ENCODE results near the gene MAP3K5.
"Not testable (repeated sequence)": the region's sequence is repeated elsewhere in the genome, so short reads cannot be mapped to it uniquely, and the experiment has no call there.

MAP3K5 gene, protein sequence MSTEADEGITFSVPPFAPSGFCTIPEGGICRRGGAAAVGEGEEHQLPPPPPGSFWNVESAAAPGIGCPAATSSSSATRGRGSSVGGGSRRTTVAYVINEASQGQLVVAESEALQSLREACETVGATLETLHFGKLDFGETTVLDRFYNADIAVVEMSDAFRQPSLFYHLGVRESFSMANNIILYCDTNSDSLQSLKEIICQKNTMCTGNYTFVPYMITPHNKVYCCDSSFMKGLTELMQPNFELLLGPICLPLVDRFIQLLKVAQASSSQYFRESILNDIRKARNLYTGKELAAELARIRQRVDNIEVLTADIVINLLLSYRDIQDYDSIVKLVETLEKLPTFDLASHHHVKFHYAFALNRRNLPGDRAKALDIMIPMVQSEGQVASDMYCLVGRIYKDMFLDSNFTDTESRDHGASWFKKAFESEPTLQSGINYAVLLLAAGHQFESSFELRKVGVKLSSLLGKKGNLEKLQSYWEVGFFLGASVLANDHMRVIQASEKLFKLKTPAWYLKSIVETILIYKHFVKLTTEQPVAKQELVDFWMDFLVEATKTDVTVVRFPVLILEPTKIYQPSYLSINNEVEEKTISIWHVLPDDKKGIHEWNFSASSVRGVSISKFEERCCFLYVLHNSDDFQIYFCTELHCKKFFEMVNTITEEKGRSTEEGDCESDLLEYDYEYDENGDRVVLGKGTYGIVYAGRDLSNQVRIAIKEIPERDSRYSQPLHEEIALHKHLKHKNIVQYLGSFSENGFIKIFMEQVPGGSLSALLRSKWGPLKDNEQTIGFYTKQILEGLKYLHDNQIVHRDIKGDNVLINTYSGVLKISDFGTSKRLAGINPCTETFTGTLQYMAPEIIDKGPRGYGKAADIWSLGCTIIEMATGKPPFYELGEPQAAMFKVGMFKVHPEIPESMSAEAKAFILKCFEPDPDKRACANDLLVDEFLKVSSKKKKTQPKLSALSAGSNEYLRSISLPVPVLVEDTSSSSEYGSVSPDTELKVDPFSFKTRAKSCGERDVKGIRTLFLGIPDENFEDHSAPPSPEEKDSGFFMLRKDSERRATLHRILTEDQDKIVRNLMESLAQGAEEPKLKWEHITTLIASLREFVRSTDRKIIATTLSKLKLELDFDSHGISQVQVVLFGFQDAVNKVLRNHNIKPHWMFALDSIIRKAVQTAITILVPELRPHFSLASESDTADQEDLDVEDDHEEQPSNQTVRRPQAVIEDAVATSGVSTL (N-terminal part only)

GRCh38 chr6:136792410-136793262 is at the start of gene MAP3K5:
Gene MAP3K5, minus strand, starts transcription at chr6:136792477. Its CDS starts 320 bp downstream, at chr6:136792157.
- peak; percentile 97 for DNase-seq

GRCh38 chr6:136840276-136841001 is 48.2 kb upstream of the MAP3K5 start:
- DNase-seq: no peak

GRCh38 chr6:136831873-136832562 is 39.7 kb upstream of the MAP3K5 start:
- DNase-seq: no peak

GRCh38 chr6:136826216-136826615 is 33.9 kb upstream of the MAP3K5 start:
- DNase-seq: no peak

GRCh38 chr6:136823128-136823660 is 30.9 kb upstream of the MAP3K5 start:
- peak; percentile 22 for DNase-seq

DNA sequence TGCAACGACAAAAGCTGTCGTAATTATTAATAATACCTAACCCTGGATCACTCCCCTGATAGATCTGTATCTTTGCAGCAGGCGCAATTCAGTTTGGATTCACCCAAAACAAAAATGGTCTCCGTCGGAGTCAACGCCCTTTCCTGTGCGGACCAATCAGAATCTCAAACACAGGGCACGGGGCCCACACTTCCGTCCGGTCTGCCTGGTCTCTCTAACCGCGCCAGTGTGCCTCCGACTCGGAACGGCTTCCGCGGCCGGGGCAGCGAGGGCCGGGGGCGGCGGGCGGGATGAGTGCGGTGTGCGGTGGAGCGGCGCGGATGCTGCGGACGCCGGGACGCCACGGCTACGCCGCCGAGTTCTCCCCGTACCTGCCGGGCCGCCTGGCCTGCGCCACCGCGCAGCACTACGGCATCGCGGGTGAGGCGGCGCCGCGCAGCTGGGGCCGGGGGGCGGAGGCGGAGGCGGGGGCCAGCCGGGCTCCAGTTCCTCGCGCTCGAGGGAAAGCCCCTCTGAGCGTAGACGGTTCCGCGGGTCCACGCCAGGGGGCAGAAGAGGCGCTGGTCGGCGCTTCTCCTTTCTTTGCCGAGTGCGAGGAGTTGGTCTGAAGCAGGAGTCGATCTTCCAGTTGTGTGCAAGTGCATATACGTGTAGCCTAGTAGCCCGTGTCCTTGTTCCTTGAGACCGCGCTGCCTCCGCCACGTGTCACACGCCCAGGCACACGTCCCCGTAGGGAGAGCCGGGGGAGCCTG is 30.3 kb upstream of the MAP3K5 start, which contains the start of gene PEX7:
TSS of gene PEX7 (plus strand) at position 217 of the 752 bp plus-strand sequence. CDS start at position 291, 74 bp downstream.
- peak; percentile 92 for DNase-seq

DNA sequence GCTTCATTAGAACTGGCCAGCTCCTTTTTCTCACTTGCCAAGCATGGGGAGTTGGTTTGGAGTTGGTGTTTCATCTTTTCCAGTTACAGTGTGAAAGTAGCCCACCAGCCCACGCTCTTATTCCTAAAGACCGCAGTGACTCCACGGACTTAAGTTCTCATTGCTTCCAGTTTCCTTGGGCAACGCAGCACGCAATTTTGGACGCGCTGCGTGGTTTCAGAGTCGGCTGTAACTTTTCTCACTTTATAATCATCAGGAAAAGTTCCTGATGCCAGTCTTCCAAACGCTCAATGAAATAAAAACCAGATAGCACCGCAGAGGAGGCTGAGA is 29.7 kb upstream of the MAP3K5 start:
- DNase-seq: peak; percentile 45

DNA sequence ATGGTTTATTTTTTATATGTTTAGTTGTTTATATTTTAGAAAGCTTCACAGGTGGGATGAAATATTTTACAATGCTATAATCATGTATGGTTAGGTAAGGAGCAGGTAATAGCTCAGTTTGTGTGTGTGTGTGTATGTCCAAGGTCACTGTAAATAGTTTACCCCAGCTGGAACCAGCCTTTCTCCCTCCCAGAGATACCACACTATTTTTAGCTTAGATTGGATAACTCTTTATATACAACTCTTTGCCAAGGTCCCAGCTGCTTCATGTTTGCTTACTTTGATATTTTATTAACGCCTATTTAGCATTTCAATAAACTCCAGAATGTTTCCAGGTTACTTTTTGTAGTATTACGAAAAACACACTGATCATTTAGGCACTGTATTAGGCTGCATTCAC is 28.3 kb upstream of the MAP3K5 start:
- no peak for DNase-seq

DNA sequence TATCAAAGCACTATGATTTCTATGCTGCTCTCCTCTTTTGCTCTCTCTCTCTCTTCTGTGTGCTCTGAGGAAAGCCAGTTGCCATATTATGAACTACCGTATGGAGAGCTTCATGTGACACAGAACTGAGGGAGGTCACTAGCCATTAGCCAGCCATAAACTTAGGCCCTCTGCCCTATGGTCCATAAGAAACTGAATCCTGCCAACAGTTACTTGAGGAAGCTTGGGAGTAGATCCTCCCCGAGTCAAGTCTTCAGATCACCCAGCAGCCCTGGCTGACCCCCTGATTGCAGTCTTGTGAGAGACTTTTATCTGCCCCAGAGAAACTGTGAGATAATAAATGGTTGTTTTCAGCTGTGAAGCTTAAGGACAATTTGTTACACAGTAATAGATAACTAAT is 24.4 kb upstream of the MAP3K5 start:
- DNase-seq: no peak

DNA sequence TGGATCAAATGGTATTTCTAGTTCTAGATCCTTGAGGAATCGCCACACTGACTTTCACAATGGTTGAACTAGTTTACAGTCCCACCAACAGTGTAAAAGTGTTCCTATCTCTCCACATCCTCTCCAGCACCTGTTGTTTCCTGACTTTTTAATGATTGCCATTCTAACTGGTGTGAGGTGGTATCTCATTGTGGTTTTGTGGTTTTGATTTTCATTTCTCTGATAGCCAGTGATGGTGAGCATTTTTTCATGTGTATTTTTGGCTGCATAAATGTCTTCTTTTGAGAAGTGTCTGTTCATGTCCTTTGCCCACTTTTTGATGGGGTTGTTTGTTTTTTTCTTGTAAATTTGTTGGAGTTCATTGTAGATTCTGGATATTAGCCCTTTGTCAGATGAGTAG is 23.3 kb upstream of the MAP3K5 start:
- DNase-seq: not testable (repeated sequence)

DNA sequence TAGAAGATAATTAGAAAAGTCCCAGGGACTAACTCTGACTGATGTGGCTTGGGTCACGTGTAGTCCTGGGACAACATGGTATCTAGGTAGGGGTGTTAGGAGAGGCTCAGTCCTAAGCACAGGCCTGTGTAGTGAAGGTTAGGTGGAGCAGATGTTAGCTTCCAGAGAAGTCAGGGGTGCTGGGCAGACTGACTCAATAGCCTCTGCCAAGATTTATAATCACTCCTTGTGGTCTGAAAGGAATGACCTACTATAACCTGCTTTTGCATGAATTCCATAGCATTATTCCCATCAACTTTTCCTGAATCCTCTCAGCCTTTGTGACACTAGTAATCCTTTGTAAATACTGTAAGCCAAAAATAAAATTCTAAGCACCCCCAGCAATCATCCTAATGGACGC is 19.9 kb upstream of the MAP3K5 start:
- DNase-seq: no peak

DNA sequence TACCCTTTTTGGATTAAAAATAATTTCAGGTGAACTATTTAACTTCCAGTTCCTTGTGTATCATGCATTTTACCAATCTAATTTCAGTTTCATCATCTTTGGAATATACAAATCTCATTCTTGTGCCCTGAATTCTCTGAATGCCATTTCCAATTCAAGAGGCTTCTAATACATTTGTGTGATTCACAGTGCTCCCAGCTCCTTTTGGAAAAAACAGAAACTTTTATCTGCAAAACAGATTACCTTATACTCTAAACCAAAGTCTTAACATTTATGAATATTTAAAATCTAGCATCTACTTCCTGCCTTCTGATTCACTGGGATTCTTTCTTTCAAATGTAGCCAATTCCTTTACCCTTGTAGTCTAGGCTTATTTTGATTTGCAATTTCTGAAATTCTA is 19.0 kb upstream of the MAP3K5 start:
- no peak for DNase-seq

- no peak for DNase-seq
These were observed 17.0 kb upstream of the MAP3K5 start for GRCh38 chr6:136809091-136809860.

DNA sequence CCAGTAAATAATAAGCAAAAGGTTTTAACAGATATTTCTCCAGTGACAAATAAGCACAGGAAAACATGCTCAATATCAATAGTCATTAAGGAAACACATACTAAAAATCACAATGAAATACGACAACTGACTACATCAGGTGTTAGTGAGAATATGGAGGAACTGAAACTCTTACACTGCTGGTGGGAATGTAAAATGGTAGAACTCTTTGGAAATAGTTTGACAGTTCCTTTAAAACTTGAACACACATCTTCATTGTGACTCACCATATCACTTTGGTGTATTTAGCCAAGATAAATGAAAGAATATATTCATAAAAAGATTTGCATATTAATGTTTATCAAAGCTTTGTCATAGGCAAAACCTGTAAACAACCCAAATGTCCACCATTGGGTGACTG is 11.3 kb upstream of the MAP3K5 start:
- DNase-seq: no peak

DNA sequence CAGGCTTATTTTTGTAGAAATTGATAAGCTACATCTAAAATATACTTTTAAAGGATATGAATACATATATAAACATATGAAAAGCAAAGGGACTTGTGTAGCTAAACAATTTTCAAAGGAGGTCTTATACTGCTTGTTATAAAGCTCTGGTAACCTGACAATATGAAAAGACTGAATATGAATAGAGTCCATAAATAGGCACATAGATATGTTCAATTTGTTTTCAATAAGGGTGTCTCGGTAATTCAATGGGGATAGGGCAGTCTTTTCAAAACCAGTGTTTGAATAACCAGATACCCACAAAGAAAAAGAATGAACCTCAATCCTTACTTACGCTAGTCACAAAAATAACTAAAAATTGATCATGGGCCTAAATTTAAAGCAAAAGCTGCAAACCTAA is 9.3 kb upstream of the MAP3K5 start:
- DNase-seq: no peak

DNA sequence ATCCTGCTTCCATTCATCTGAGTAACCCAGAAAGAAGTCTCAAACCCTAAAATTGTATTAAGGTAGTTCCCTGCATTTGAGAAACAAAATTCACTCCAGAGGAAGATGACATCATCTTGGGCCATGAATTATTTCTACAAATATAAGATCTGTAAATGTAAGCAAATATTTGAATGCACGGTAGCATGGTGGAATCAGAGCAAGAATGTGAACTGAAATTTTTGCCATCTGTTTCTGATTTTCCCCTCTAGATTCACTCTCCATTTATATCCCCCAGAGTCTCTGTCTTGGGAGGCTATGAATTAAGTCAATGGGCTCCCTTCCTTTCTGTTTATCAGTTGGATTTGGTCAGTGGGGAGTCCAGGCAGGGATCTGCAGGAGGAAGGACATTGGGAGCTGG is 5.8 kb upstream of the MAP3K5 start:
- no peak for DNase-seq

- DNase-seq: no peak
These were observed 3.7 kb upstream of the MAP3K5 start for GRCh38 chr6:136795996-136796395.

GRCh38 chr6:136795386-136795785 is 3.1 kb upstream of the MAP3K5 start:
- DNase-seq: no peak

DNA sequence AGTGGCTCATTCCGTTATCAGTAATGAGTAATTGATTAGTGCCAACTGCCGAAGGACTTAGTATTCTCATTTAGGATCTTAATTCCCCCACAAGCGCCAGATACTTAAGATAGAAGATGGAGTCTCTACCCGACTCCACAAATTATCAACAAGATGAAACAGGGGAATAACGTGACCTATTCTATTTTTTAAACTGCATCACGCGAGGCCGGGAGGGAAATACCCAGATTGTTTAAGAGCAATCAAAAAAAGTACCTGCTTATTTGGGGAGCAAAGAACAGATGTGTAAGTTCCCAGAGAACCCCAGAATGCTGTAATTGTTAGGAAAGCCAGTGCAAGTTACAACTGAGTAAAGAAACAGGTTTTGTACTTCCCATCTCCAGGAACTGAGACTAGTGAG is 1.1 kb upstream of the MAP3K5 start:
- DNase-seq: no peak

Data from activated CD4-positive, alpha-beta T cell treated with anti-CD3 and anti-CD28 coated beads for 48 hours (primary cell).